IPS-15b (cell line): ENCODE results near the gene CDX2.
"Not testable (repeated sequence)": the region's sequence is repeated elsewhere in the genome, so short reads cannot be mapped to it uniquely, and the experiment has no call there.

Experiments
- H3K27me3 ChIP-seq: one replicate; pipeline ENCODE4 v1.6.1; 2013; ENCODE audit warnings: low read length; ENCODE audit not compliant: control insufficient read depth, insufficient read depth
- H3K36me3 ChIP-seq: one replicate; pipeline ENCODE4 v1.6.1; 2013; ENCODE audit warnings: low read length; ENCODE audit not compliant: control insufficient read depth, insufficient read depth
- H3K4me1 ChIP-seq: one replicate; pipeline ENCODE4 v1.6.1; 2013; ENCODE audit warnings: mild to moderate bottlenecking, low read length; ENCODE audit not compliant: control insufficient read depth, insufficient read depth
- H3K4me3 ChIP-seq: one replicate; pipeline ENCODE4 v1.5.1; 2013; ENCODE audit warnings: low read depth, low read length
- H3K9ac ChIP-seq: one replicate; pipeline ENCODE4 v1.6.1; 2013; ENCODE audit warnings: low read depth, mild to moderate bottlenecking, low read length
- H3K9me3 ChIP-seq: one replicate; pipeline ENCODE4 v1.6.1; 2013; ENCODE audit warnings: mild to moderate bottlenecking, low read length; ENCODE audit not compliant: control insufficient read depth, insufficient read depth

CDX2 gene

GRCh38 chr13:27968316-27969081, 616 bp downstream of the CDX2 start:
- H3K9me3 ChIP-seq, result no peaks in the 10 kb centered on the region
- peaks cover 18% of the 10 kb centered on the region for H3K4me1 ChIP-seq
- H3K27me3 ChIP-seq, result peaks cover 98% of the 10 kb centered on the region
- H3K9ac ChIP-seq, result no peak overlapping the region
- no peaks in the 10 kb centered on the region for H3K36me3 ChIP-seq
- peak overlapping the region; percentile 40 for H3K4me3 ChIP-seq

- Histone ChIP-seq H3K27me3 (peaks cover 98% of the 10 kb centered on the region), H3K4me1 (peaks cover 18% of the 10 kb centered on the region), H3K36me3 (no peaks in the 10 kb centered on the region), H3K9me3 (no peaks in the 10 kb centered on the region), H3K4me3 (peak overlapping the region; percentile 40), H3K9ac (no peak overlapping the region)
Measured at GRCh38 chr13:27967736-27968315, 1.3 kb downstream of the CDX2 start.

- Histone ChIP-seq H3K9ac (no peak overlapping the region), H3K36me3 (no peaks in the 10 kb centered on the region), H3K4me3 (peak overlapping the region; percentile 40), H3K27me3 (peaks cover 98% of the 10 kb centered on the region), H3K9me3 (no peaks in the 10 kb centered on the region), H3K4me1 (peaks cover 22% of the 10 kb centered on the region)
Measured at GRCh38 chr13:27967203-27967735, 1.8 kb downstream of the CDX2 start.

GRCh38 chr13:27966641-27967202, 2.4 kb downstream of the CDX2 start:
- peaks cover 98% of the 10 kb centered on the region for H3K27me3 ChIP-seq

GRCh38 chr13:27965740-27966640, 3.1 kb downstream of the CDX2 start:
- Histone ChIP-seq H3K9me3 (no peaks in the 10 kb centered on the region), H3K27me3 (peaks cover 98% of the 10 kb centered on the region), H3K4me1 (peaks cover 21% of the 10 kb centered on the region), H3K4me3 (peak overlapping the region; percentile 43), H3K36me3 (no peaks in the 10 kb centered on the region), H3K9ac (no peak overlapping the region)

More at GRCh38 chr13:27966641-27967202, 2.4 kb downstream of the CDX2 start:
- peak overlapping the region; percentile 43 for H3K4me3 ChIP-seq
- no peaks in the 10 kb centered on the region for H3K36me3 ChIP-seq
- no peak overlapping the region for H3K9ac ChIP-seq
- peaks cover 25% of the 10 kb centered on the region for H3K4me1 ChIP-seq
- H3K9me3 ChIP-seq, result no peaks in the 10 kb centered on the region

- peaks cover 16% of the 10 kb centered on the region for H3K4me1 ChIP-seq
- H3K27me3 ChIP-seq, result peaks cover 98% of the 10 kb centered on the region
- H3K9ac ChIP-seq, result no peak overlapping the region
- H3K4me3 ChIP-seq, result no peak overlapping the region
- H3K36me3 ChIP-seq, result no peaks in the 10 kb centered on the region
- no peaks in the 10 kb centered on the region for H3K9me3 ChIP-seq
Measured at GRCh38 chr13:27965343-27965739, 3.8 kb downstream of the CDX2 start.

- peaks cover 16% of the 10 kb centered on the region for H3K4me1 ChIP-seq
- no peaks in the 10 kb centered on the region for H3K9me3 ChIP-seq
- H3K27me3 ChIP-seq, result peaks cover 98% of the 10 kb centered on the region
- peak overlapping the region; percentile 18 for H3K4me3 ChIP-seq
- H3K36me3 ChIP-seq, result no peaks in the 10 kb centered on the region
- no peak overlapping the region for H3K9ac ChIP-seq
Measured at GRCh38 chr13:27964741-27965323, 4.3 kb downstream of the CDX2 start.

- not testable (repeated sequence) for H3K36me3 ChIP-seq, H3K9ac ChIP-seq, H3K9me3 ChIP-seq
- Histone ChIP-seq H3K27me3 (peaks cover 98% of the 10 kb centered on the region), H3K4me3 (peak overlapping the region; percentile 18), H3K4me1 (peaks cover 14% of the 10 kb centered on the region)
Measured at GRCh38 chr13:27964206-27964605, 4.9 kb downstream of the CDX2 start.

- Histone ChIP-seq H3K4me1 (peaks cover 14% of the 10 kb centered on the region), H3K4me3 (peak overlapping the region; percentile 18), H3K27me3 (peaks cover 98% of the 10 kb centered on the region), H3K36me3 (no peaks in the 10 kb centered on the region), H3K9me3 (no peaks in the 10 kb centered on the region), H3K9ac (no peak overlapping the region)
Measured at GRCh38 chr13:27963491-27963890, 5.6 kb downstream of the CDX2 start.

GRCh38 chr13:27962982-27963381, 6.1 kb downstream of the CDX2 start:
- Histone ChIP-seq H3K27me3 (peaks cover 98% of the 10 kb centered on the region), H3K4me3 (peak overlapping the region; percentile 18), H3K9me3 (no peaks in the 10 kb centered on the region), H3K9ac (no peak overlapping the region), H3K4me1 (peaks cover 14% of the 10 kb centered on the region), H3K36me3 (no peaks in the 10 kb centered on the region)
